DND-41 (cell line): Measurements from ENCODE around the gene GRAMD1A.

Source experiments
- ATAC-seq: fragments of 200-7000 bp; cut with Tn5 transposase; 3 replicates; pipeline ENCODE4 v1.9.1; 2021; ENCODE audit warnings: low read depth; ENCODE audit not compliant: insufficient read depth
- DNase-seq: peaks from one replicate; pipeline ENCODE4 v3.0.0-alpha.2; 2020
- H2AFZ ChIP-seq: 2 replicates; pipeline ENCODE4 v1.6.0; 2012; ENCODE audit warnings: low read depth, low read length
- H3K27ac ChIP-seq: 2 replicates; pipeline ENCODE4 v1.5.1; 2012; ENCODE audit warnings: low read length, inconsistent platforms
- H3K27me3 ChIP-seq: fragments of 200-600 bp; sonication (generic); 2 replicates; pipeline ENCODE4 v1.6.0; 2012; ENCODE audit warnings: low read length, mild to moderate bottlenecking, inconsistent platforms; ENCODE audit not compliant: insufficient read depth, poor library complexity
- H3K36me3 ChIP-seq: 2 replicates; pipeline ENCODE4 v1.5.1; 2012; ENCODE audit warnings: low read length, inconsistent platforms; ENCODE audit not compliant: insufficient read depth
- H3K4me1 ChIP-seq: 2 replicates; pipeline ENCODE4 v1.5.1; 2012; ENCODE audit warnings: mild to moderate bottlenecking, low read length; ENCODE audit not compliant: insufficient read depth
- H3K4me2 ChIP-seq: 2 replicates; pipeline ENCODE4 v1.6.0; 2012; ENCODE audit warnings: mild to moderate bottlenecking, moderate library complexity, low read length, inconsistent platforms; ENCODE audit not compliant: insufficient read depth
- H3K4me3 ChIP-seq, 2 experiments: fragments of 200-600 bp in 1 of 2; shearing (Covaris generic) in 1 of 2; 2 replicates each; pipeline ENCODE4 v1.5.1; 2012 to 2016; ENCODE audit warnings: inconsistent platforms in 2 of 2, low read length in 2 of 2, mild to moderate bottlenecking in 2 of 2, low read depth in 1 of 2, moderate library complexity in 1 of 2
- H3K79me2 ChIP-seq: 2 replicates; pipeline ENCODE4 v1.6.0; 2012; ENCODE audit warnings: low read length, inconsistent platforms; ENCODE audit not compliant: insufficient read depth
- H3K9ac ChIP-seq: 2 replicates; pipeline ENCODE4 v1.6.0; 2012; ENCODE audit warnings: low read depth, mild to moderate bottlenecking, inconsistent platforms, low read length, moderate library complexity
- H3K9me3 ChIP-seq: 2 replicates; pipeline ENCODE4 v1.5.1; 2012; ENCODE audit warnings: low read length, moderate library complexity, mild to moderate bottlenecking, inconsistent platforms; ENCODE audit not compliant: insufficient read depth, severe bottlenecking
- H4K20me1 ChIP-seq: 2 replicates; pipeline ENCODE4 v1.6.0; 2012; ENCODE audit warnings: low read length; ENCODE audit not compliant: insufficient read depth
- EZH2 ChIP-seq: IDR thresholded peaks from 3 replicates; pipeline ENCODE4 v1.6.1; 2012; ENCODE audit warnings: borderline replicate concordance, low read depth, mild to moderate bottlenecking, moderate library complexity, low read length, inconsistent platforms; ENCODE audit not compliant: severe bottlenecking
- TF ChIP-seq, protein P1 (sequence below): IDR thresholded peaks from 2 replicates; pipeline ENCODE4 v1.5.1; 2012; ENCODE audit warnings: borderline replicate concordance, low read length, moderate library complexity, mild to moderate bottlenecking; ENCODE audit not compliant: poor library complexity, severe bottlenecking; ENCODE audit errors: extremely low read depth

The GRAMD1A gene

DNA sequence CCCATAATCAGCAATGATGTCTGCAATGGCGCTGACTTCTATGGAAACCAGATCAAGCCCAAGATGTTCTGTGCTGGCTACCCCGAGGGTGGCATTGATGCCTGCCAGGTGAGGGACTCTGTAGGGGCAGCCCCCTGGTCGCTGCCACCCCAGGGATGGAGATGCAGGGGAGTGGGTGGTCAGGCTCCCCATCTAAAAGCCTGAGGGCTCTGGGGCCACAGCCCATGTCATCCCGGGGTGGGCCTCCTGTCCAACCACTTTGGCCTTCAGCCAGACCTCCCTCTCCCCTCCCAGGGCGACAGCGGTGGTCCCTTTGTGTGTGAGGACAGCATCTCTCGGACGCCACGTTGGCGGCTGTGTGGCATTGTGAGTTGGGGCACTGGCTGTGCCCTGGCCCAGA lies 65.5 kb downstream of the GRAMD1A start:
- Histone ChIP-seq H2AFZ (no peak overlapping the region), H3K27ac (no peak overlapping the region)

DNA sequence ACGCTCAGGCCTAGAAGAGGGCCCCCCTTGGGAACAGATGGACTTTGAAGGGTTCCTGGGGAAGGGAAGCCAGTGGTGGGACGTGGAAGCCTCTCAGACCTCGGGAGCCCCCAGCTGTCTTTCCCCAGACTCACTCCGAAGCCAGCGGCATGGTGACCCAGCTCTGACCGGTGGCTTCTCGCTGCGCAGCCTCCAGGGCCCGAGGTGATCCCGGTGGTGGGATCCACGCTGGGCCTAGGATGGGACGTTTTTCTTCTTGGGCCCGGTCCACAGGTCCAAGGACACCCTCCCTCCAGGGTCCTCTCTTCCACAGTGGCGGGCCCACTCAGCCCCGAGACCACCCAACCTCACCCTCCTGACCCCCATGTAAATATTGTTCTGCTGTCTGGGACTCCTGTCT lies 66.0 kb downstream of the GRAMD1A start:
- Histone ChIP-seq H3K9me3 (no peaks in the 10 kb centered on the region), H3K27ac (no peak overlapping the region), H4K20me1 (no peaks in the 10 kb centered on the region), H3K36me3 (no peaks in the 10 kb centered on the region), H3K4me3 (no peak overlapping the region), H3K27me3 (no peaks in the 10 kb centered on the region), H3K9ac (no peak overlapping the region), H3K4me2 (no peak overlapping the region), H3K79me2 (no peaks in the 10 kb centered on the region), H3K4me1 (no peaks in the 10 kb centered on the region), H2AFZ (no peak overlapping the region)
- ATAC-seq (no peak), DNase-seq (no peak)
- TF ChIP-seq, protein P1, sequence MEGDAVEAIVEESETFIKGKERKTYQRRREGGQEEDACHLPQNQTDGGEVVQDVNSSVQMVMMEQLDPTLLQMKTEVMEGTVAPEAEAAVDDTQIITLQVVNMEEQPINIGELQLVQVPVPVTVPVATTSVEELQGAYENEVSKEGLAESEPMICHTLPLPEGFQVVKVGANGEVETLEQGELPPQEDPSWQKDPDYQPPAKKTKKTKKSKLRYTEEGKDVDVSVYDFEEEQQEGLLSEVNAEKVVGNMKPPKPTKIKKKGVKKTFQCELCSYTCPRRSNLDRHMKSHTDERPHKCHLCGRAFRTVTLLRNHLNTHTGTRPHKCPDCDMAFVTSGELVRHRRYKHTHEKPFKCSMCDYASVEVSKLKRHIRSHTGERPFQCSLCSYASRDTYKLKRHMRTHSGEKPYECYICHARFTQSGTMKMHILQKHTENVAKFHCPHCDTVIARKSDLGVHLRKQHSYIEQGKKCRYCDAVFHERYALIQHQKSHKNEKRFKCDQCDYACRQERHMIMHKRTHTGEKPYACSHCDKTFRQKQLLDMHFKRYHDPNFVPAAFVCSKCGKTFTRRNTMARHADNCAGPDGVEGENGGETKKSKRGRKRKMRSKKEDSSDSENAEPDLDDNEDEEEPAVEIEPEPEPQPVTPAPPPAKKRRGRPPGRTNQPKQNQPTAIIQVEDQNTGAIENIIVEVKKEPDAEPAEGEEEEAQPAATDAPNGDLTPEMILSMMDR: no peak
- TF ChIP-seq EZH2: no peak

More for the DNA sequence above, 65.5 kb downstream of the GRAMD1A start:
- ATAC-seq (no peak), DNase-seq (no peak)
- no peak for TF ChIP-seq EZH2
- TF ChIP-seq, protein P1: no peak
- Histone ChIP-seq H3K9me3 (no peaks in the 10 kb centered on the region), H3K4me1 (no peaks in the 10 kb centered on the region), H4K20me1 (no peaks in the 10 kb centered on the region), H3K4me3 (no peak overlapping the region), H3K79me2 (no peaks in the 10 kb centered on the region), H3K4me2 (no peak overlapping the region), H3K27me3 (no peaks in the 10 kb centered on the region), H3K36me3 (no peaks in the 10 kb centered on the region), H3K9ac (no peak overlapping the region)

DNA sequence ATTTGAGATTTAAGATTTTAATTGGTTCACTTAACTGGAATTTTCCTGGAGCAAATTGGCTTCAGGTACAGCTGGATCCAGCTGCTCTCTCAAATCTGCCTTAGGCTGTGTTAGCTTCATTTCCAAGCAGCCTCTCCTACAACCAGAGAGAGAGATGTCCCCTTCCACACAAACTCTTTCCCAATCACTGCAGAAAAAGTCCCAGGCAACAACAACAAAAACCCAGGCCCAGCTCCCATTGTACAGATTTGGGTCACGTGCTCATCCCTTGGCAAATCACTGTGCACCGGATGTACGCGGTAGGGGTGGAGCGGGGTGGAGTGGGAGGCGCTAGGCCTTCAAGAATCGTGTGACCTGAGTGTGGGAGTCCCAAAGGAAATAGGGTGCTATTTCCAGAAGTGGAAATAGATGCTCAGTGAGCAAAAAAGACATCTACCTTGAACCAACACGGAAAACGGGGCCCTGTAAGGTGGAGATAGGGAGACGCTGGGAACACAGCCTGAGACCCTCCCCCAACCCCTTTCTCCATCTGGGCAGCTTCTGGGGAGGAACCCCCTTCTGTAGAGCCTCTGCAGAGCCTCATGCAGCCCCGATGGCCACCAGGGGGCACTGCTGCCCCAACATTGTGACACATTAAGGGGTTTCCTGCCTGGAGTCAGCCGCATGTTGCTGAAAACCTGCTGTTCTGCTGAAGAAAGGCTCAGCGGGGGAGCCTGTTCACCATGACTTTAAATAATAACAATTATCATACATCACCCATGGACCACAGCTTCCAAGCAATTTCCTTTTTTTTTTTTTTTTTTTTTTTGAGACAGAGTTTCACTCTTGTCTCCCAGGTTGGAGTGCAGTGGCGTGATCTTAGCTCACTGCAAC lies 66.8 kb downstream of the GRAMD1A start:
- H3K9me3 ChIP-seq: no peaks in the 10 kb centered on the region
- H3K9ac ChIP-seq: no peak overlapping the region
- H3K27me3 ChIP-seq: no peaks in the 10 kb centered on the region
- TF ChIP-seq, protein P1: peak; percentile 94
- no peak for TF ChIP-seq EZH2
- H3K4me1 ChIP-seq: no peaks in the 10 kb centered on the region
- no peak overlapping the region for H3K4me2 ChIP-seq
- no peaks in the 10 kb centered on the region for H4K20me1 ChIP-seq
- H3K79me2 ChIP-seq: no peaks in the 10 kb centered on the region
- no peak overlapping the region for H2AFZ ChIP-seq
- no peaks in the 10 kb centered on the region for H3K36me3 ChIP-seq
- no peak overlapping the region for H3K27ac ChIP-seq
- DNase-seq (peak; percentile 84), ATAC-seq (peak; percentile 99)
- H3K4me3 ChIP-seq: no peak overlapping the region
